Keratinocyte (primary cell): ENCODE results near the gene ITGA3. TPM values are rescaled to one million over a fixed set of nuclear protein-coding genes. Genes with fewer than 3 reads are reported as not detected.

Experiments
- DNase-seq: peaks from one replicate; pipeline ENCODE4 v3.0.0-alpha.2; 2011; ENCODE audit warnings: low read depth, missing footprints, low spot score
- FAIRE-seq: peaks from 2 replicates; lab custom pipeline; 2011; peaks lifted over from hg19 to GRCh38; lab: Jason Lieb, UNC
- H2AFZ ChIP-seq: 2 replicates; pipeline ENCODE4 v1.6.0; 2012; ENCODE audit warnings: low read length, control low read depth, inconsistent platforms; ENCODE audit not compliant: control insufficient read depth
- H3K27ac ChIP-seq: 2 replicates; pipeline ENCODE4 v1.5.1; 2011; ENCODE audit warnings: low read length; ENCODE audit not compliant: control insufficient read depth, insufficient read depth
- H3K27me3 ChIP-seq: 3 replicates; pipeline ENCODE4 v1.6.0; 2011; ENCODE audit warnings: low read length; ENCODE audit not compliant: control insufficient read depth, insufficient read depth; ENCODE audit errors: extremely low read depth
- H3K36me3 ChIP-seq, 2 experiments: 2 replicates in 1 of 2; 3 replicates in 1 of 2; pipeline ENCODE4 v1.5.1; 2011; ENCODE audit warnings: low read length in 2 of 2, mild to moderate bottlenecking in 1 of 2; ENCODE audit not compliant: control insufficient read depth in 2 of 2, insufficient read depth in 2 of 2; ENCODE audit errors: extremely low read depth in 1 of 2
- H3K4me1 ChIP-seq: 3 replicates; pipeline ENCODE4 v1.5.1; 2011; ENCODE audit warnings: low read length; ENCODE audit not compliant: control insufficient read depth, insufficient read depth; ENCODE audit errors: extremely low read depth
- H3K4me2 ChIP-seq: 3 replicates; pipeline ENCODE4 v1.6.0; 2011; ENCODE audit warnings: low read depth, low read length; ENCODE audit not compliant: control insufficient read depth, insufficient read depth; ENCODE audit errors: extremely low read depth
- H3K4me3 ChIP-seq, 3 experiments: fragments of 200-600 bp in 1 of 3; sonication (generic) in 1 of 3; 2 replicates in 2 of 3; 3 replicates in 1 of 3; pipeline ENCODE4 v1.5.1; 2011 to 2016; ENCODE audit warnings: low read length in 3 of 3, mild to moderate bottlenecking in 3 of 3, control low read depth in 2 of 3, inconsistent platforms in 1 of 3, low read depth in 1 of 3, mixed read lengths in 1 of 3, mixed run types in 1 of 3, moderate library complexity in 1 of 3; ENCODE audit not compliant: control insufficient read depth in 2 of 3, insufficient read depth in 2 of 3; ENCODE audit errors: extremely low read depth in 1 of 3
- H3K79me2 ChIP-seq: 2 replicates; pipeline ENCODE4 v1.6.0; 2012; ENCODE audit warnings: low read length; ENCODE audit not compliant: control insufficient read depth, insufficient read depth
- H3K9ac ChIP-seq: 3 replicates; pipeline ENCODE4 v1.6.0; 2011; ENCODE audit warnings: low read length; ENCODE audit not compliant: control insufficient read depth, insufficient read depth; ENCODE audit errors: extremely low read depth
- H3K9me1 ChIP-seq: 3 replicates; pipeline ENCODE4 v1.6.0; 2011; ENCODE audit warnings: low read length; ENCODE audit not compliant: control insufficient read depth, insufficient read depth; ENCODE audit errors: extremely low read depth
- H3K9me3 ChIP-seq: 2 replicates; pipeline ENCODE4 v1.5.1; 2012; ENCODE audit warnings: low read depth, low read length; ENCODE audit not compliant: control insufficient read depth
- H4K20me1 ChIP-seq: 3 replicates; pipeline ENCODE4 v1.6.0; 2011; ENCODE audit warnings: low read length; ENCODE audit not compliant: control insufficient read depth, insufficient read depth; ENCODE audit errors: extremely low read depth
- CTCF ChIP-seq, 3 experiments: IDR thresholded peaks in 1 of 3; conservative IDR thresholded peaks in 1 of 3; optimal IDR thresholded peaks in 1 of 3; 2 replicates in 2 of 3; 3 replicates in 1 of 3; pipeline versions ENCODE3 to v1.5.1; 2011; ENCODE audit warnings: low read length in 3 of 3, mild to moderate bottlenecking in 3 of 3, moderate library complexity in 2 of 3, control low read depth in 1 of 3, inconsistent platforms in 1 of 3; ENCODE audit not compliant: insufficient read depth in 2 of 3; ENCODE audit errors: extremely low read depth in 1 of 3
- EZH2 ChIP-seq: IDR thresholded peaks from one replicate; pipeline ENCODE4 v1.6.1; 2012; ENCODE audit warnings: inconsistent platforms, mild to moderate bottlenecking, low read length, moderate library complexity
- dilution Hi-C: fragments of 300-500 bp; cut with MboI; formaldehyde crosslinking; loops from one replicate; pipeline ENCODE4 v1.7.0; 2020; ENCODE audit warnings: low sequenced_read_pairs; ENCODE audit not compliant: extremely low pct_ligation_motif_present
- polyA plus RNA-seq, 5 experiments: library from polyadenylated mRNA; depleted of rRNA in 3 of 5; stranded (reverse) in 3 of 5; stranded (forward) in 1 of 5; unstranded in 1 of 5; fragments of >200 nt; gene quantifications; 1 replicate in 1 of 5; 2 replicates in 3 of 5; 3 replicates in 1 of 5; pipeline versions ENCODE4 v1.2.1 to v1.2.3, GENCODE V29; 2011 to 2012; ENCODE audit warnings: missing spikeins in 2 of 5, low read depth in 1 of 5, low replicate concordance in 1 of 5

ITGA3 gene
- polyA plus RNA-seq, 1 donor (not counting 4 experiments of a cell fraction or from before 2014, with no cell fraction given) = 427 TPM

- Histone ChIP-seq H3K79me2 (no peaks in the 10 kb centered on the region), H4K20me1 (peaks cover 35% of the 10 kb centered on the region), H3K27ac (peak within 1 kb of the TSS; percentile 15), H2AFZ (no peak within 1 kb of the TSS), H3K4me3 (peak within 1 kb of the TSS; percentile 51 to 68 (median 62)), H3K27me3 (no peaks in the 10 kb centered on the region), H3K9me1 (peaks cover 3% of the 10 kb centered on the region), H3K9me3 (no peaks in the 10 kb centered on the region), H3K9ac (peak within 1 kb of the TSS; percentile 48), H3K4me2 (peak within 1 kb of the TSS; percentile 75), H3K4me1 (peaks cover 15% of the 10 kb centered on the region), H3K36me3 (peaks cover 9 to 13% of the 10 kb centered on the region in 2 experiments)
- no peak for FAIRE-seq
- DNase-seq = no peak
- TF ChIP-seq CTCF (optimal IDR thresholded peaks at IDR 0.05 in 1 of 3, IDR thresholded peaks at IDR 0.05 in 1 of 3, conservative IDR thresholded peaks at IDR 0.05 in 1 of 3; ENCODE audit: extremely low read depth in 1 of 3, insufficient read depth in 2 of 3, low read length in 3 of 3) (no peak), EZH2 (no peak)
- dilution Hi-C loops = no loop called here
These were observed 39.1 kb downstream of the ITGA3 start, which contains the start of gene PDK2 for GRCh38 chr17:50094753-50095619. TSS of gene PDK2 (plus strand) at chr17:50095351. CDS start at chr17:50095436, 85 bp downstream.

- FAIRE-seq = no peak
These were observed 39.7 kb downstream of the ITGA3 start for GRCh38 chr17:50095626-50096037.

More at GRCh38 chr17:50095626-50096037, 39.7 kb downstream of the ITGA3 start:
- no peak for TF ChIP-seq EZH2
- TF ChIP-seq CTCF (optimal IDR thresholded peaks at IDR 0.05 in 1 of 3, IDR thresholded peaks at IDR 0.05 in 1 of 3, conservative IDR thresholded peaks at IDR 0.05 in 1 of 3; ENCODE audit: extremely low read depth in 1 of 3, insufficient read depth in 2 of 3, low read length in 3 of 3) = no peak
- Histone ChIP-seq H3K4me3 (peak overlapping the region; percentile 51 to 68 (median 62)), H3K27ac (no peak overlapping the region), H3K9me3 (no peaks in the 10 kb centered on the region), H3K9me1 (peaks cover 3% of the 10 kb centered on the region), H3K36me3 (peaks cover 4 to 8% of the 10 kb centered on the region in 2 experiments), H3K79me2 (no peaks in the 10 kb centered on the region), H4K20me1 (peaks cover 29% of the 10 kb centered on the region), H3K9ac (peak overlapping the region; percentile 48), H3K4me2 (peak overlapping the region; percentile 75), H2AFZ (no peak overlapping the region), H3K4me1 (peaks cover 20% of the 10 kb centered on the region), H3K27me3 (no peaks in the 10 kb centered on the region)
- DNase-seq = no peak
- dilution Hi-C loops = no loop called here
